Fibroblast of gingiva (primary cell): ENCODE data around the gene STMN1.

Experiments
- DNase-seq: peaks from one replicate; pipeline ENCODE4 v3.0.0-alpha.2; 2011; ENCODE audit warnings: low read depth

Gene STMN1

DNA sequence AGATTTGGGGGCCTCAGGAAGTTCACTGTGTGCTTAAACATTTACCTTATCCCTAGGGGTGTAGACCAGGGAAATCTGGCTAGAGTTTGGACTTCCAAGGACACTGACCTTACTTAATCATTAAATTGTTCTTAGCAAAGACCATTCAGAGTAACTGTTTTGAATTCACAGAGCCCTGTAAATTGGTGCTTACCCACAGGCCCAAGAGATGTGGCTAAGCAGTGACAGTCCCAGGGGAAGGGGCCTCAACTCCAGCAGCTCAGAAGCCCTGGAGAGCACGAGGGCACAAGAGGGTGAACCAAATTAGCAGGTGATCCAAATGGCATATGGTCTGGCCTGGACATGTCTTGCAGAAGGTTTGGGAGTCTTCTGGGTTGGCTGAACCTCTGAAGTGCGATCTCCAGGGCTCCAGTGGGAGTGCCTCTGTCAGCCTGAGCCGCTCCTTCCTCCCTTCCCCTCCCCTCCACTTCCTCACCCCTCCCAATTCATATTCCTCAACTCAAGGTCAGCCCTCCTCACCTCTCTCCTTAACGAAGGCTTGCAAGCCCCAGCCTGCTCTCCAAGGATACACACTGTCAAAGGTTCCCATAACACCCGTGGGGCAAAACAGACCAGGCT lies 35.0 kb downstream of the STMN1 start:
- no peak for DNase-seq

DNA sequence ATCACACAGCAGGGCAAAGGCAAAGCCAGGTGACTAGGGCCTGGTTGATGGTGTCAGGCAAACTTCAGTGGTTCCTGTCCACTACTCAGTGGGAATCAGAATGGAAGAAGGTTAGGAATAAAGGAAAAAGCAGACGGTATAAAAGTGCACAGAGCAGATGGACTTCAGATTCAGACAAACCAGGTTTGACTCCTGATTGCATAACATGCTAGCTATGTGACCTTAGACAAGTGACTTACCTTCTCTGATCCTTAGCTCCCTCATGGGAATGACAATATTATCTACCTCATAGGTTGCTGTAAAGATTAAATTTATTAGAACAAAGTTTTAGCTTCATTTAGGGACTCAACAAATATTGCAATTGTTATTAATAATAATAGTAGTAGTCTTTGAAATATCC lies 35.6 kb downstream of the STMN1 start:
- no peak for DNase-seq

DNA sequence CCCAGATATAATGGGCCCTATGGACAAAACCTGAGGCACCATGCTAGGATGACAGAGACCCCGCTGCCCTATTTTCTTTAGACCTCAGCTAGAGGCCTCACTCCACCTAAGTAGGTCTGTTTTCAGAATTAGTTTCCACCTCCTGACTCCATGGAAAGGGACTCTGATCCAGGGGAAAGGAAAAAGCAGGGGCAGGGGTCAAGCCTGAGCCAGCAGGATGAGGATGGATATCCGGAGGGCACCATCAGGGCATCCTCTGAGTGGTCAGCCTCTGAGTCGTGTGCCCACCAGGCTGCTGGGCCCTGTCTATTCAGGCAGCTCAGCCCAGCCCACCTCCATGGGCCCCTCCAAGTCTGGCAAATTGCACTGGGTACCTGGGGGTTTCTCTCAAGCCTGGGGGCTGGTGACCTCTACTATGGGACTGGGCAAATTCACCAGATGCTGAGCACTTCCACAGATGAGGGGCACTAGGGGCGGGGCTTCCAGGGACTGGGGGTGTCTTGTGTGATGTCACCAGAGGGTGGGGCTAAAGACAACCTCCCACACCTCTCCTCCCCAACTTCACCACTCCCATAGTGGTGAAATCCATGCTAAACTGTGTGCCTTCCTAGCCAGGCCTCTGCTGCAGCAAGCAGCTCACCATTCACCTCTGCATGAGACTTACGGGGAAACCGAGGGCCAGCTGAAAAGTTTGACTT lies 36.2 kb downstream of the STMN1 start:
- DNase-seq = no peak

DNA sequence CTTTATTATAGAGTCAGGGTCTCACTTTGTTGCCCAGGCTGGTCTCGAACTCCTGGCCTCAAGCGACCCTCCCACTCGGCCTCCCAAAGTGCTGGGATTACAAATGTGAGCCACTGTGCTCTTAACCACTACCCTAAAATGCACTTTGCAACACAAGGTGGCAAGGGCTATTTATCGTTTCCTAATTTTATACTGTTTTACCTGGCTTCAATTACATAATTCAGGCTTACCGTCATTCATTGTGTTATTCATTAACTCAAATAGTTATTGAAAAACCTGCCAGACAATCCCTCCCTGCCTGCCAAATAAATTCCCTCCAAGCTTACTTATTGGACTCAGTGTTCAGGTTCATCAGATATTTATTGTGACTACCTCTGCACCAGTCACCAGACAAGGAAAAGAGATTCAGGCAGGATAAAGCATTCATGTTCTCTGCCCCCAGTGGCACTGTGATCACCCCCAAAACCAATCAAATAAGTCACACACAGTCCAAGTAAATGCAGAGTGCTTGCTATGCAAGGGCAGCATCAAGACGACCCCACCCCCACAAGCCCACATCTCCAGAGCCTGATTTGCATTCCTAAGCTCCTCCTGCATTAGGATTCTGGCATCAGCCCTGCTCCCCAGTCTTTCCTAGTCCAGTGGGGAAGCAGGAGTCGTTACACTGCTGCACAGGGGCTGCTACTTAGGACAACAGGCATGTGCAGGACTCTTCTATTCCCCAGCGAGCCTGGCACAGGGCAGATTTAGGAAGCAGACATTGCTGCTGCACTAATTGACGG lies 38.8 kb downstream of the STMN1 start:
- no peak for DNase-seq

DNA sequence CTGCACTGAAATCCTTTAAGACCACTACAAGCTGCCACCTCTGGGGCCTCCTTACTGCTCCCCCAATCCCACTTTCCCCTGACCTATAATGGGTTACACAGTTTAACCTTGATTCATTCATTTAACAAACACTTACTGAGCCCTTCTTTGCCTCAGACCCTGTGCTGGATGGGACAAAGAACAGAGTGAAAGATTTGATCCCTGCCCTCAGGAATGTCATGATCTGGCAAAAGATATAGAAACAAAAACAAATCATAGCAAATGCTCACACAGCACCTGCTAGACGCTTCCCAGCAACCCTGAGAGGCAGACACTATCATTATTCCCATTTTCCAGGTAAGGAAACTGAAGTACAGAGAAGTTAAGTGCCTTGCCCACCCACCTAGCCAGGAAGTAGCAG lies 39.9 kb downstream of the STMN1 start:
- no peak for DNase-seq

DNA sequence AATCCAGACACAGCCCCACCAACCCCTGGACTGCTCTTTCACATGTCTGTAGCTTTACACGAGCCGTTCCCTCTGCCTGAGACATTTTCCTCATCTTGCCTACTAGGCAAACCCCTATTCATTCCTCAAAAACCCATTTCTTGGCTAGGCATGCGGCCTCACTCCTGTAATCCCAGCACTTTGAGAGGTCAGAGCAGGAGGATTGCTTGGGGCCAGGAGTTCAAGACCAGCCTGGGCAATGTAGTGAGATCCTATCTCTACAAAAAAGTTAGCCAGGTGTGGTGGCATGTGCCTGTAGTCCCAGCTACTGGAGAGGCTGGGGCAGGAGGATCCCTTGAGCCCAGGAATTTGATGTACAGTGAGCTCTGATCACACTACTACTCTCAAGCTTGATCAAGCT lies 41.8 kb downstream of the STMN1 start:
- no peak for DNase-seq

DNA sequence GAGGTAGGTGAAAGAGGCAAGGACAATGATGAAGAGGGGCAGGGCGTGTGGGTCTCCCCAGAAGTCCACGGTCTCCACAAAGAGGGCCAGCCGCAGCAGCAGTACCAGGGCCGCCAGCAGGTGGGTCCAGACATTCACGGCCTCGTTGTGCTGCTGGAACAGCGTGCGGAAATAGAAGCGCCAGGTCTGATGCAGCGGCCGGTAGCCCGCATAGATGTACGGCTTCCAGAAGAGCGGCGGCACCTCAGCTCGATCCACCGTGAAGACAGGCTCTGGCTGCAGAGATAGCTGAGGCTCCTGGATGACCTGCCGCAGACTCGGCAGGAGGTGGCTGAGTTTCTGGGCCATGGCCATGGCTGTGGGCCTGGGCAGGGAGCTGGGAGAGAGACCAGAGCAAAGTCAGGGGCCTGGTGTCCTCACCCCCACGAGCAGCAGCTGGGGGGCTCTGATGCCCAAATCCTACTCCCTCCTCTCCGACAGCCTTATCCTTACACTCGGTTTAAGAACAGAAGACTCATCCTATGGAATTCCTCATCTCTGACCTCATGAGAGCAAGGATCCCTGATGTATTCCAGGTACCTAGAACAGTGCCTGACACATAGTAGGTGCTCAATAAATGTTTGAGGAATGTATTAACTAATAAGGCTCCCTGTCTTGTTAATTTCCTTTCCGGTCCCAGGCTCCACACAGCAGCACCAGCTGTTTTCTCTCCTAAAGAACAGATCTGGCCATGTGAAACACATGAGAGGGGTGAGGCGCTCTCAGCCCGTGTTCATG lies 42.5 kb downstream of the STMN1 start:
- DNase-seq = no peak

DNA sequence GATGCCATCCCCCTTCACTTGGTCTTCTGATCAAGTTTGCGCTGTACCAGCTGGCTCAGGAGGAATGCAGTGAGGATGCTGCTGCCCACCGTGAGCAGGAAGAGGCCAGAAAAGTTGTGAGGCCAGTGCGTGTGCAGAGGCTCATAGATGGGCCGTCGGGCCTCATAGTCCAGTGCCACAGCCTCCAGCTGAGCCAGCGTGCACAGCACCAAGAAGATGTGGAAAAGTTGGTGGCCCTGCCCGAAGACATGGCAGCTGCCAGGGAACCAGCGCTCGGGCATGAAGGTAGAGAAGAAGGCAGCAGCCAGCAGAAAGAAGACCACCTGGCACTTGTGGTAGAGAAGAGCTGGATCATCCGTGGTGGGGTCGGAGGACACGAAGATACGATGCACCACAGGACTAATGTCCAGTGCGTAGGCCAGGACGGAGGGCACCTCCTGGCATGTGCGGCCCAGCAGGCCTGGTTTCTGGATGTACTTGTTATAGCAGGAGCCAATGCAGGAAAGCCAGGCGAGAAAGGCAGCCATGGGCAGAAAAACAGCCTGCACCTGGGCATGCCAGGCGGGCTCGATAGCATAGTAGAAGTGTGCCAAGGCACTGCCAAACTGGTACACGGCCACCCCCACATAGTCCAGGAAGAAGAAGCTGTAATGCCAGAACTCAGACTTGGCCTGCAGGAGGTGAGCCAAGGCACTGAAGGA lies 43.3 kb downstream of the STMN1 start:
- DNase-seq = no peak

DNA sequence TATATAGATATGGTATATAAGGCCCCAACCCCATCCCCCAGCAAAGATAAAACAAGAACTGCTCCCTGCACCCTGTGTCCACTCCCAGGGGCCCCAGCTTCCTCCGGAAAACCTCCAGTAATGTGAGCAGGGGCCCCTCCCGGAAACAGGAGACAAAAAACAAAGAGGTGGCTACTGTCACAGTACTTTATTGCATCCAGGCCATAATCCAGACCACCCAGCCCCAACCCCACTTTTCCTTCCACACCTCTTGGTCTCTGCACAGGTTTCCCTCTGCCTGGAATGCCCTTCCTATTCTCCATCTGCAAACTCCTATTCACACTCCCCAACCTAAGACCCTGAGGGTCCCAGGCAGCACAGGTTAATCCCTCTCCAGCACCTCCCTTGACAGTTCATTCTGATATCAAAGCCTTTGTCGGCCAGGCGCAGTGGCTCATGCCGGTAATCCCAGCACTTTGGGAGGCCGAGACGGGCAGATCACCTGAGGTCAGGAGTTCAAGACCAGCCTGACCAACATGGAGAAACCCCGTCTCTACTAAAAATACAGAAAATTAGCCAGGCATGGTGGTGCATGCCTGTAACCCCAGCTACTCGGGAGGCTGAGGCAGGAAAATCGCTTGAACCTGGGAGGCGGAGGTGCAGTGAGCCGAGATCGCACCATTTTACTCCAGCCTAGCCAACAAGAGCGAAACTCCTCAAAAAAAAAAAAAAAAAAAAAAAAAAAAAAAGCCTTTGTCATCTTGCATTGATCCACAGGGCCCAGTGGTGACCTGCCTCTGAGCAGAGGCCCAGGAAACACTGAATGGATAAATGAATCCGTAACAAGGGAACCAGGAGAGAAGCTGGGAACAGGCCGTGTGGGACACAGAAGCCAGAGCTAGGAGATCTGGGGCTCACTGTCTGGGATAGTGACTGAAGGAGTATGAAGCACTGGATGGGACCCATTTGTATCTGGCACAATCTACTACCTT lies 44.6 kb downstream of the STMN1 start:
- no peak for DNase-seq

DNA sequence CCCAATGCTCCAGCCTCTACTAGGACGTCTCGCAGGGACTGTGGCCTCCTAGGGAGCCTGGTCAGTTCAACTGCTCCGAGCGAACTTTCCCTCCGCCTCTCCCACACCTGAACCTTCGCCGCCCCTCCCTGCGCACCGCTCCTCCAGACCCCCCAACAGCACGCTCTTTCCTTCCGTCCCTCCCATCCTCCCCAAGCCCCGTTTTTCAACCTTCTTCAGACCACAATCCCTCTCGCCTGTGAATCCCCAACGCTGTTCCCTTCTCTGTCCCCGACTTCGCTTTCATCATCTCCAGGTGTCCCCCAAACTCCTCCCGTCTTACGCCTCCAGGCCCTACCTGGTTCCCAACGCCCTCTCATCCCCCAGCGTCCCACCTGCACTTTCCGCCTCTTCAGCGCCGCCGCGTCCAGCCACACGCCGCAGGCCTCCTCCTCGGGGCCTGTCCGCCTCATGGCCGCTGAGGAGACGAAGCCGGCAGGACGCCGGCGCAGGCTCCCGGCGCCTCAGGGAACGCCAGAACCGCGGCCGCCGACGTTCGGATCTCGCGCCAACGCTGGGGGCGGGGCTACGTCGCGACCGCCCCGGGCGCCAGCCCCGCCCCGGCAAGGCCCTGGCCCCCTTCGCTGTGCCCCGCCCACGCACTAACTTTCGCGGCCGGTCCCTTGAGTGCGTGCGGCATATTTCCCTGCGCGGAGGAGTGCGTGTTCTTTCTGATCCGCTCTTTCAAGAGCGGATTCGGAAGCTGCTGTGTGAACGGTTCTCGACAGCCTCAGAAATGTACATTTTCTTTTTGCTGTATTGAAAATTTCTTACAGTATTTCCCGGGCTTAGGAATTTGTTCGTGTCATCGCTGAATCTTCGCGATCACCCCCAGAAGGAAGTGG lies 47.1 kb downstream of the STMN1 start, which contains the start of gene AUNIP:
TSS of gene AUNIP (minus strand) at position 552 of the 884 bp plus-strand sequence. CDS start at position 452, 100 bp downstream.
- DNase-seq = peak; percentile 85

DNA sequence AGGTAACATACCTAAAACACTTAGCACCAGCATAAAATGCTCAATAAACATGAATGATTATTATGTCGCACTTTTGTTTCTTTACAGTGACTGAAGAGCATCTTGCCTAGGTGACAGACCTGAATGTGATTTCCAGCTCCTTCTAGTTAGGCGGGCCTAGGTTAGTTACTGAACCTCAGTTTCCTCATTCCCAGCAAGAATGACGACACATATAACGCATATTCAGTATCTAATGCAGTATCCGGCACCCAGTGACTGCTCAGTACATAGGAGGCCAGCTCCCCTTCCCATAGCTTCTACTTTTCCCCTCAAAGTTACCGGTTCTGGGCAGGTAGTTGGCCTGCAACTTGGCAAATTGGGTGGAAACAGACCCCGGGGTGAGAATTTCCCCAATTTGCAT lies 47.7 kb downstream of the STMN1 start:
- DNase-seq = no peak

DNA sequence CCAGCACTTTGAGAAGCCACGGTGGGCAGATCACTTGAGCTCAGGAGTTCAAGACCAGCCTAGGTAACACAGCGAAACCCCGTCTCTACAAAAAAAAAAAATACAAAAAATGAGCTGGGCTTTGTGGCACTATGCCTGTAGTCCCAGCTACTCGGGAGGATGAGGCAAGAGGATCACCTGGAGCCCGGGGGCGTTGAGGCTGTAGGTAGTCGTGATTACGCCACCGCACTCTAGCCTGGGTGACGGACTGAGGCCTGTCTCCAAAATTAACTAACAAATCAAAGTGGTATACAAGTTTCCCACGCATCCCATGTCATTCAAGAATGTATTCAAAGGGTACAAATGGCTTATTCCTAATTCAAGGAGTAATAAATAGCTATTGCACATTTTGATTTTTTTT lies 49.4 kb downstream of the STMN1 start:
- DNase-seq = no peak

DNA sequence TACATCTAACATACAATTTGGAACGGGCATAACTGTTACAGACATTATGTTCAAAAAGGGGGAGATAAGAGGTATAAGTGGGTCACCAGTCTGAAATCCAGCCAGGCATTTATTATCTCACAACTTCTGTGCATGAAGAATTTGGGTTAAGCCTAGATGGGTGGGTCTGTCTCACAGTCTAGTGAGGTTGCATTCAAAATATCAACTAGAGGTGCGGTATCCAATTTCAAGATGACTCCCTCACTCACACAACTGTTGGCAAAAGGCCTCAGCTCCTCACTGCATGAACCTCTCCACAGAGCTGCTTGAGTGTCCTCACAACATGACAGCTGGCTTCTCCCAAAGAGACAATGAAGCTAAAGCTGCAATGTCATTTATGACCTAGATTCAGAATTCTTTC lies 51.7 kb downstream of the STMN1 start:
- DNase-seq = no peak
